HG03520 (cell line): ENCODE data around the gene DOCK1.
"Not testable (repeated sequence)": the region's sequence is repeated elsewhere in the genome, so short reads cannot be mapped to it uniquely, and the experiment has no call there.

Experiments
- ATAC-seq: cut with Tn5 transposase; IDR thresholded peaks from one replicate; pipeline ENCODE4 v1.9.1; 2021; ENCODE audit warnings: mild to moderate bottlenecking, moderate library complexity; ENCODE audit not compliant: unreplicated experiment

DOCK1 gene

DNA sequence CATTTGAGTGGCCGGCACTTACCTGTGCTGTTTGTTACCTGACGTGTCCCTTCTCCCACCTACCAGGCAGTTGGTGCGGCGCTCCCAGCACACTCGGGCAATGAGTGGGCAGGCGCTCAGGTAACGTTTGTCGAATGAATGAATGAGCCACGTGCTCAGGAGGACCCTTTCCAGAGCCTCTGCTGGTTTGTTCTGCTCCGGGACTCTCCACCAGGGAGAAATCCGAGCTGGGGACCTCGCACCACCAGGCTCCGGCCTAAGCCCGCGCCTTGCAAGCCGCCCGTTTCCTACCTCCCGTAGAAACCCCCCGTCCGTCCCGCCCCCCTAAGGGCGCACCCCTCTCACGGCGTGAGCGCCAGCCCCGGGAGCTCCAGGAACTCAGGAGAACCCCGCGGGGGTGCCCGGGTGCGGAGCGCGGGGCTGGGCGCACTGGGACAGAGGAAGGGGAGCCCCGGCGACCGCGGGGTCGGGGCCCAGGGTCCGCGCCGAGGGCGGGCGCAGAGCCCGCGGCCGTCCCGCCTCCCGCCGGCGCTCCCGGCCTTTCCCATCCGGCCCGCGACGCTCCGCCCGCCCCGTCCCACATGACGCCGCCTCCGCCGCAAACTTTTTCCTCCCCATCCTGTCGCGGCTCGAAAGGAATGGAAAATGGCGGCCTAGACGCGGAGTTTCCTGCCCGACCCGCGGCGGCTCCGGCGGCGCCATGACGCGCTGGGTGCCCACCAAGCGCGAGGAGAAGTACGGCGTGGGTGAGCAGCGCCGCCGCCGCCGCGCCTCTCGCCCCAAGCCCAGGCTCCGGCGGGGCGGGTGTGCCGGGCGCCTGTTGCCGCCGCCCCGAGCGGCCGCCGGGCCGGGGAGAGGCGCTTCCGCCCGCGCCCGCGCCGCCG, at the start of gene DOCK1:
DOCK1 (plus strand) TSS at position 611 of the 884 bp plus-strand sequence; CDS start at position 701, 90 bp downstream.
- ATAC-seq, result no peak

GRCh38 chr10:126857178-126857806, 47.9 kb upstream of the DOCK1 start:
- ATAC-seq, result no peak

DNA sequence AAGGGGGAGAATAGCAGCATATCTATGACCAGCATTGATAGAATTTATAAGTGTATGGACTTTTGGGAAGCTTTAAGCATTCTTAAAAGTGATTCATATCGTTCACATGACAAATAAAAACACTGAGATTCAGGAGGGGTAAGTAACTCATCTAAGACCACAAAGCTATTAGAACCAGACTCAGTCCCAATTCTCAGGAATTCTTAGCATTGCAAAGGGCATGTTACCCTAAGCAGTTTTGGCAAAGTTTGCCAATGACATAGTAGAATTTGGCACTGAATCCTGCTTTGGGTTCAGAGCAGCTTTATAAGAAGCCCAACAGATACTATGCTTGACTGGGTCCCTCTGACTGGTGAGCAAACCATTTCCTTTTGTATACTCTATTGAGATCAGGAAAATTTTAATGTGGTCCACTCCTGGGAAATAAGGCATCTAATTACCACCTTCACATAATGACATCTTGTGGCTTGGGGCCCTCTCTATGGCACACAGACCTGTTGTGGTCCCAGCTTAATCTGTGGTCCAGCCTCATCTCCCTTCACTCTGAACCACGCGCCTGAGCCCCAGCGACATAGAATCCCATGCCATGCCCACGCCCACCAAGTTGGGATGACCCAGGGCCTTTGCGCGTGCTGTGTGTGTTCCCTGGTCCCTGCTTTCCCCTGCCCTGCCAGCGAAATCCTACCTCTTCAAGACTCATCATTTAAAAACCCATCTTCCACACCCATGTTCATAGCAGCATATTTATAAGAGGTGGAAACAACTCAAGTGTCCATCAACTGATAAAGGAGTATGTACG, 37.5 kb upstream of the DOCK1 start:
- ATAC-seq, result no peak

DNA sequence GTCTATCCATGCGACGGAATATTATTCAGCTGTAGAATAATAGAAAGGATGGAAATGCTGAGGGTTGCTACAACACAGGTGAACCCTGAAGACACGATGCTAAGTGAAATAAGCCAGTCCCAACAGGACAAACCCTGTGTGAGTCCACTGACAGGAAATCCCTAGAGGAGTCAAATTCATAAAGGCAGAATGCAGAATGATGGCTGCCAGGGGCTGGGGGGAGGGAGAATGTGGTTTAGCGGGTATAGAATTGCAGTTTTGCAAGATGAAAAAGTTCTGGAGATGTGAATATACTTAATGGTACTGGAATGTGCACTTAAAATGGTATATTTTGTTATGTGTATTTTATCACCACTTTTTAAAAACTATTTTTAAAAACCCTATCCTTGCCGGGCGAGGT, 36.9 kb upstream of the DOCK1 start:
- no peak for ATAC-seq

GRCh38 chr10:126872135-126872534, 33.1 kb upstream of the DOCK1 start:
- ATAC-seq, result no peak

GRCh38 chr10:126872768-126873167, 32.5 kb upstream of the DOCK1 start:
- ATAC-seq, result no peak

- no peak for ATAC-seq
These were observed 28.8 kb upstream of the DOCK1 start for GRCh38 chr10:126876456-126876855.

DNA sequence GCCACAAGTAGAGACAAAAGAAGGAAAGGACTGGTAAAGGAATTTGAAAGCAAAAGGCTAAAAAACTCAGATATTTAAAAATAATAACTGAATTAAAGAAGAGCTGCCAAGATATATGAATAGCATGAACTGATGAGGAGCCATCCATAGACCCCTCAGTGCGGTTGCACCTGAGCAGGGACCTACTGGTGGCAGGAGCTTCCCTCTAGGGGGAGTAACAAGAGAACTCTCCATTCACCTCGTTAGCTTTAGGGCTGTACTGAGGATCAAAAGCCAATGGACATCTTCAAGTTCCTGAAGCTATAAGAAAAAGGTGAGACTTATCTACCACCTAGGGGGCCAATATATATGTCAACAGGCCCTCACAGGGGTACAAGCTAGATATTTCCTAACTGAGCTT, 27.8 kb upstream of the DOCK1 start:
- no peak for ATAC-seq

GRCh38 chr10:126878594-126878993, 26.6 kb upstream of the DOCK1 start:
- no peak for ATAC-seq

DNA sequence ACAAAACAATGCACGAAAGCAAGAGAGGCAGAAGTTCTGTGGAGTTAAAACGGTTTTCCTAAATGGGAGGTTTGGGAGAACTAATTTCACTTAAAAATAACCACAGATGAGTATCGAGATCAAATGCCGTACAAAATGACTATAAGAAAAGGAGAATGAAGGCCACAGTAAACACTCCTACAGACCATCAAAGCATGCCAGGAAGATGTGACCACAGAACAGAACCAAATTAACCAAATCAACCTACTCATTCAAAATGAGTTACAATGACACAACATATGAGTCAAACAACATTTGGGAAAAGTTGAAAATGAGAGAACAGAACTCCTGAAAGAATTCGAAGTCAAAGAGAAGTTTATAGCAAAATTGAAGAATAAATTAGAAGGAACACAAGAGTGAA, 24.3 kb upstream of the DOCK1 start:
- no peak for ATAC-seq

DNA sequence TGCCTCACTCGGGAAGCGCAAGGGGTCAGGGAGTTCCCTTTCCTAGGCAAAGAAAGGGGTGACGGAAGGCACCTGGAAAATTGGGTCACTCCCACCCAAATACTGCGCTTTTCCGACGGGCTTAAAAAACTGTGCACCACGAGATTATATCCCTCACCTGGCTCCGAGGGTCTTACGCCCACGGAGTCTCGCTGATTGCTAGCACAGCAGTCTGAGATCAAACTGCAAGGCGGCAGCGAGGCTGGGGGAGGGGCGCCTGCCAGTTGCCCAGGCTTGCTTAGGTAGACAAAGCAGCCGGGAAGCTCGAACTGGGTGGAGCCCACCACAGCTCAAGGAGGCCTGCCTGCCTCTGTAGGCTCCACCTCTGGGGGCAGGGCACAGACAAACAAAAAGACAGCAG, 23.2 kb upstream of the DOCK1 start:
- ATAC-seq, result not testable (repeated sequence)

DNA sequence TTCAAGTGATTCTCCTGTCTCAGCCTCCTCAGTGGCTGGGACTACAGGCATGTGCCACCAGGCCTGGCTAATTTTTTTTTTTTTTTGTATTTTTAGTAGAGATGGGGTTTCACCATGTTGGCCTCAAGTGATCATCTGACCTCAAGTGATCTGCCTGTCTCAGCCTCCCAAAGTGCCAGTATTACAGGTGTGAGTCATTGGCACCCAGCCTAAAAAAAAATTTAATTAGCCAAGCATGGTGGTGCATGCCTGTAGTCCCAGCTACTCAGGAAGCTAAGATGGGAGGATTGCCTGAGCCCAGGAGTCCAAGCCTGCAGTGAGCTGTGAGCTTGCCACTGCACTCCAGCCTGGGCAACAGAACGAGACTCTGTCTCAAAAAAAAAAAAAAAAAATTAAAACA, 16.8 kb upstream of the DOCK1 start:
- ATAC-seq, result not testable (repeated sequence)

DNA sequence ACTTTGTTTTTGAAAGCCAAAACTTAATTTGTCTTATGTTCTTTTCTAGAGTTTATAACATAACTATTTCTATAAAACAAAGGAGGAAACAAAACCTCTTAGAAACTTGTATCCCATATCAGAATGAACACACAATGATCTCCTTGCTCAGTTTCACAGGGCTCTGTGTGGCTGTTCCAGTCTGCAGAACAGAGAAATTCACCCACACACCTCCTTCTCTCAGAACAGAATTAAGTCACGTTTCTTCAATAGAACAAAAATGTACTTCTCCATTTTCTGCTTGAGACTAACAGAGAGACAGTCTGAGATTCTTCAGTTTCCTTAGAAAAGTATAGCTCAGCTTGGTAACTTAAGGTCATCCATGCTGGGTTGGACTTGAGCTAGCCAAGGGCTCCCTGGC, 15.8 kb upstream of the DOCK1 start:
- ATAC-seq, result no peak

GRCh38 chr10:126890797-126891196, 14.4 kb upstream of the DOCK1 start:
- not testable (repeated sequence) for ATAC-seq

DNA sequence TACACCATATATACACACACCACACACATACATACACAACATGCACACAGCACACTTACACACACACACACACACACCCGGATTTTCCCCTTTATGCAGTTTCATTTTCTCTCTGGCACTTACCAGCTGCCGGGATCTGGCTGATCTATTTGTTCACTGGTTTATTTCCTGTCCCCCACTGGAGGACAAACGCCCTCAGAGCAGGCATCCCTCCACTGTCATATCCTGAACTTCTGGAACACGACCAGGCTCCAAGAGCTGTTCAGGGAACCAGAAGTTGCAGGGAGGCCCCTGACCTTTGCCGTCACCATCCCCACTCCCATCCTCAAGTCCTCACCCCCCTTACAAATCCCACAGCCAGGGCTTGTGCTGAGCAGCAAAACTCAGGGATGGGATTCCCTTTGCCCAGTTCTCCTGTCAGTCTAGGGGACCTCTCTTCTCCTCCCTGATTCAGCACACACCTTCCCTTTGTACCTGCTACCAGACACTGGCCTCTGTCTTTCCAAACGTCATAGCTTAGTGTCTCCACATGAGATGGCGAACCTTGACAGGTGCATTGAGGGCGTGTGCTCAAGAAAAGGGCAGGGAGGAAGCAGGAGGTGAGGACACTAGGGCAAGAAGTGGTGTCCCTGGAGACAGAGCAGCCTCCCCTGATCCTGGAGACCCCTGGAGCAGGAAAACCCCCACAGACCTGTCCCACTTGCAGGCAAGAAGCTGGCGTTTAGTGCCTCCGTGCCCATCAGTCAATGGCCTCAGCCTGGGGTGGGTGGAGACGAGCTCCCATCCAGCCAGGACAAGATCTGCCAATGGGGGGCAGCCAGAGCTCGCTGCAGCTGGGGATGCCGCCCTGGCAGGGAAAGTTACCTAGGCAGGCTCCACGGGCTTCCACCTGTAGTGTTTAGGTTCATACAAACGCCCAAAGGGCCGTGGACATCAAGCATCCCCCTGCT, 12.7 kb upstream of the DOCK1 start:
- ATAC-seq, result no peak

- ATAC-seq, result no peak
These were observed 12.0 kb upstream of the DOCK1 start for GRCh38 chr10:126893206-126893605.

- ATAC-seq, result no peak
These were observed 11.4 kb upstream of the DOCK1 start for GRCh38 chr10:126893841-126894240.

DNA sequence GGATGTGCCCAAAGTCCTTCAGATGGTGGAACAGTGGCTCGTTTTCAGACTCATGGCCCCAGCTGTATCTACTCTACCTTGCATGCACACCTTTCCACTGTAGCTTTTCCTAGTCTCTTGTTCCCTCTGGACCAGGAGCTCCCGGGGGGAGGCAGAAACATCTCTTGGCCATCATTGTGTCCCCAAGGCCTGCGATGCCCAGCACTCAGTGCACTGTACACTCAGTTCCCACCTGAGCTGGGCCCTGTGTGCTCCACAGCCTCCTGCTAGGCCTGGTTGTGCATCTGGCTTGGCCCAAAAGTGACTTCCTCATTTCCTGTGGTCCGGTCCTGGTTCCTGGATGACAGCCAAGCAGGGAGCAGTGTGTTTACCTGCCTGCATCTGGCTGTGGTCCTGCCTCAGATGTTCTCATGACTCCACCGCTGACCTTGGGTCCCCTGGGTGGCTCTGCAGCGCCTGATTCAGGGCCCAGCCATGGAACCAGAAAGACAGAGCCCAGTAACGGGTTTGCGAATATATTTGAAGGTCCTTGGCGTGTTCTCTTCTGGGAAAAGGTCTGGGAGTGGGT, 9.9 kb upstream of the DOCK1 start:
- ATAC-seq, result no peak

- ATAC-seq, result no peak
These were observed 6.8 kb upstream of the DOCK1 start for GRCh38 chr10:126898460-126898859.

DNA sequence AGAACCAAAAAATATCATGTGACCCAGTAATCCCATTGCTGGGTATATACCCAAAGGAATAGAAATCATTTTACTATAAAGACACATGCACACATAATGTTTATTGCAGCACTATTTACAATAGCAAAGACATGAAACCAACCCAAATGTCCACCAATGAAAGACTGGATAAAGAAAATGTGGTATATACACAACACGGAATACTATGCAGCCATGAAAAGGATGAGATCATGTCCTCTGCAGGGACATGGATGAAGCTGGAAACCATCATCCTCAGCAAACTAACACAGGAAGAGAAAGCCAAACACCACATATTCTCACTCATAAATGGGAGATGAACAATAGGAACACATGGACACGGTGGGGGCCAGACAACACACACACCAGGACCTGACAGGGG, 5.7 kb upstream of the DOCK1 start:
- not testable (repeated sequence) for ATAC-seq
